Thyroid gland (tissue), 4 donors: ENCODE measurements around the gene LMNTD2.

ENCODE experiments used
- POLR2A ChIP-seq, 2 donors: fragments of 450-650 bp; IDR thresholded peaks; one replicate each; pipeline ENCODE4 v1.6.1; 2017; ENCODE audit warnings: antibody characterized with exemption in 2 of 2, mild to moderate bottlenecking in 2 of 2, moderate library complexity in 1 of 2
- TF ChIP-seq, protein P1 (sequence below), 6 experiments: fragments of 200-600 bp in 3 of 6; fragments of 450-650 bp in 3 of 6; sonication (generic) in 3 of 6; IDR thresholded peaks; one replicate each; pipeline ENCODE4 v1.5.1; 2016 to 2019; ENCODE audit warnings: antibody characterized with exemption in 6 of 6, mild to moderate bottlenecking in 2 of 6, inconsistent platforms in 1 of 6, moderate library complexity in 1 of 6

DNA sequence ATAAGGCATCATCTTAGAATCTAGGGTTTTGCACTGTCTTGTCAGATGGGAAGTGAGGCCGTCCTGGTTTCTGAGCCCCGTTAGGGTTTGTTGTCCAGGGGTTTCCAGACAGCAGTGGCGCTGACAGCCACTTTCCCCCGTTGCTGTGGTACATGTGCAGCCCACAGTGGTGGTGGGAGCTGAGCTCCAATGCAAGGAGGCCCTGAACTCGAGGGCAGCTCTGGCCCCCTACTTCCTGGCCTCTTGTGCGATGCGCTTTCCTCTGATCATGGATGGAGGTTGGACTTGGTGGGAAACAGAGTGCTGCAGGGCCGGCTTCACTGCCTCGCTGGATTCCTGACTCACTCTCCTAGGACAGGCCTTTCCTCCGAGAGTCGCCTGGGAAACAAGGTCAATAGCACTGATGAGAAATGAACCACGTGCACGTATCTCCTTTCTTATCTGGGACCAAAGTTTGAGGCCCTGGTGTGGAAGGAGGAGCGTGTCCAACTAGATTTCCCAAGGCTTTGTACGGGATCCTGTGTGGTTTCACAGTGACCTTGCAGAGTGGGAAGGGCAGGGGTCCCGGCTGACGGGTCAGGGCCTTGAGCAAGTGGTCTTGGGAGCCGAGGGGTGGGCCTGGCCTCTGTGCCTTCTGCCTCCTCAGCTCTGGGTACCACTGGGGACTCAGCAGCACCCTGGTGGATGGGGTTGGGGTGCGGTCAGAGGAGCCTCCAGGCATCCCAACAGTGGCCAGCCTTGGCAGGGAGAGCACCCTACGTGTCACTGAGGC, 19.5 kb upstream of the LMNTD2 start:
- TF ChIP-seq, protein P1, sequence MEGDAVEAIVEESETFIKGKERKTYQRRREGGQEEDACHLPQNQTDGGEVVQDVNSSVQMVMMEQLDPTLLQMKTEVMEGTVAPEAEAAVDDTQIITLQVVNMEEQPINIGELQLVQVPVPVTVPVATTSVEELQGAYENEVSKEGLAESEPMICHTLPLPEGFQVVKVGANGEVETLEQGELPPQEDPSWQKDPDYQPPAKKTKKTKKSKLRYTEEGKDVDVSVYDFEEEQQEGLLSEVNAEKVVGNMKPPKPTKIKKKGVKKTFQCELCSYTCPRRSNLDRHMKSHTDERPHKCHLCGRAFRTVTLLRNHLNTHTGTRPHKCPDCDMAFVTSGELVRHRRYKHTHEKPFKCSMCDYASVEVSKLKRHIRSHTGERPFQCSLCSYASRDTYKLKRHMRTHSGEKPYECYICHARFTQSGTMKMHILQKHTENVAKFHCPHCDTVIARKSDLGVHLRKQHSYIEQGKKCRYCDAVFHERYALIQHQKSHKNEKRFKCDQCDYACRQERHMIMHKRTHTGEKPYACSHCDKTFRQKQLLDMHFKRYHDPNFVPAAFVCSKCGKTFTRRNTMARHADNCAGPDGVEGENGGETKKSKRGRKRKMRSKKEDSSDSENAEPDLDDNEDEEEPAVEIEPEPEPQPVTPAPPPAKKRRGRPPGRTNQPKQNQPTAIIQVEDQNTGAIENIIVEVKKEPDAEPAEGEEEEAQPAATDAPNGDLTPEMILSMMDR (IDR thresholded peaks at IDR 0.05): no peak
- no peak for TF ChIP-seq POLR2A (IDR thresholded peaks at IDR 0.05)
